ENCODE data around the gene NXNL2.

The NXNL2 gene

DNA sequence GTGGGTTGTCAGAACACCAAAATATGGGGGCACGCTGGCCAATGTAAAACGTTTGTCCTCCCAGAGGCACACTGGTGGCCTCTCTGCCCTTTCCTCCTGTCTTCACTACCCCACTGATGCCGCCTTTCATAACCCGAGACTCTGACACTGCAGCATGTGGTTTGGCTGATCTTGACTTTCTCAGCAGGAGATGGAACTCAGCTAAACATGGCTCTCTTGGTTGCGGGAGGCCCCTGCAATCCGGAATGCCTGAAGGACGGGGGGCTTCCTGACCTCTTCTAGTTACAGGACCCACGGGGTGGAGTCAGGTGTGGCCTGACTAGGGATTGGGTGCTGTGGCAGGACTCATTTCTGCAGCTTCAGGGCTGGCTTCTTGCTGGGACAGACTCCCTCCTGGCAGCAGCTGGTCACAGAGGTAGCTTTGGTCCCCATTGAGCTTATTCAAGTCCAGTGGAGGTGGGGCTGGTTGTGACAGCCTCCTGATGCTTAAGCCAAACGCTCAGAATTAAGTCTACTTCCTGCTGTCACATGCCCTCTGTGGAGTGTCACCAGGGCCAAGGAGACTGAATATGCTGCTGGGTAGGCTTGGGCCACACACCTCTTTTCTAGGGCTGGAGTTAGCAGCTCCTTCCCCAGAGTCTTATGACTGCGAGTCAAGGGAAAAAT lies 44.2 kb downstream of the NXNL2 start:
- DNase-seq: no peak

DNA sequence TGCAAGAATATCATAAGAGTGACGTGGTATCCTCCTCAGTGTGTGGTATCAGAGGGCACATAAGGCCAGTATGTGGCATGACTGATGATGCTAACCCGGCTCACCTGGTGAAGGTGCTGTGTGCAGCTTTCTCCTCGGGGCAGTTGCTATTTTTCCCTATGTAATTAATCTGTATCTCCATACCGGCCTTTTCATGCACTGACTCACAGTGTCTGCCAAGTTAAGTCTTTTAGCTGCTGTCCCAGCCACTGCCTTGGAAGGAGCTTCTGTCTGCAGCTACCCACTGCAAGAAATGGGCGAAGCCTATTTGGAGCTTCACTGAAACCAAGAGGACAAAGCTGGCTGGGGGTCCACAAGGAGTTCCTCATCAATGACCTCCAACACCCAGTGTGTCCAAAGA lies 46.0 kb downstream of the NXNL2 start:
- DNase-seq: no peak

DNA sequence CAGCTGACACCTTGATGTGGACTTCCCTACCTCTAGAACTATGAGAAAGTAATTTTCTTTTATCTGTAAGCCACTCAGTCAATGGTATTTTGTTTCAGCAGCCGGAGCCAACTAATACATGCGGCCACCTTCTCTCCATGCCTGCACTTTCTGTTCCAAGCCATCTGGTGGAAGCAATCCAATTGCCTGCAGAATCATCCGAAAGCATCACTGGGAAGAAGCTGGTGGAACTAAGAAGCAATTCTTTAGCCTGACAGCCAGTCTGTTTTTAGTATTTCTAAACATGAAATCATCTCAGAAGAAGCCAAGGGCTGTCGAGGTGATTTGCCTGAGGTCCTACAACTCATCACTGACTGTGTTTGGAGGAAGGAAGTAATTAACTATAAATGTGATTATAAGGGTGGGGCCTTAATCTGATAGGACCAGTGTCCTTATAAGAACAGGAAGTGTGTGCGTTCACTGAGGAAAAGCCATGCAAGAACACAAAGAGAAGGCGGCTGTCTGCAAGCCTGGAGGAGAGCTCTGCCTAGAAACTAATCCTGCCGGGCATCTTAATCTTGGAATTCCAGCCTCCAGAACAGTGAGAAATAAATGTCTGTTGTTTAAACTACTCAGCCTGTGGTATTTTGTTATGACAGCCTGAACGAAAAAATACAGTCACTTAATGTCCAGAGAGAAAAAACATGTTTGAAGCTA lies 49.1 kb downstream of the NXNL2 start:
- no peak for DNase-seq

DNA sequence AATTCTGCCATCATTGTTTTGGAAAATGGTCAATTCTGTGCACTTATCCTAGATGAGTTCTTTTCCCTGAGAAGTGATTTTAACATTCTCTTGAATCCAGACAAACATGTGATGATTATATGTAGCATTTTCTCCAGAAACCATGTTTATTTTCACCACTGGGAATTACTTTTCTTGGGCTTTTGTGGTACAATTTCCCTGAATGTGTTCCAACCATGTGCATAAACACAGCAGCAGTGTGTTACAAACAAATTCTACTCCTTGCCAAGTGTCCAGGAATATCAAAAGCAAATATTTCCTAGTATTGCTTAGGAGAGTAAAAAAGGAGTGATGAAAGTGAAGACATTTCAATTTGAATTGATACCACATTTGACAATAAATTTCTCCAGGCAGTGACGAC lies 50.4 kb downstream of the NXNL2 start:
- DNase-seq: no peak

DNA sequence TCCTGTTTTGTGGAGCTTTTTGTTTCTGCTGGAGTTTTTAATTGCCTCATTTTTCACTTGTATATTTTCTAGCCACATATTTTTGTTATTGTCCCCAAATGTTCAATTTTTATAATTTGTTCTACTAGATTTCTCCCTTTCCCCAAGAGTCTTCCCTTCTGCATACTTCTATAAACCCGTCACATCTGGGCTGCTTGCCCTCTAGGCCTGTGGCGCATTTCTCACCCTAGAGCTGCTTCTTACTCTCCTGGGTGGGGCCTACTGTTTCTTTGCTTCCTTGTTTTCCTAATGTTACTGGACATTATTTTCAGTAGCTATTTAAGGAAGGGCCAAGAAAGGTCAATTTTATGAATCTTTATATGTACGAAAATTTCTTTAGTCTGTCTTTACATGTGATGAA lies 51.5 kb downstream of the NXNL2 start:
- DNase-seq: no peak

DNA sequence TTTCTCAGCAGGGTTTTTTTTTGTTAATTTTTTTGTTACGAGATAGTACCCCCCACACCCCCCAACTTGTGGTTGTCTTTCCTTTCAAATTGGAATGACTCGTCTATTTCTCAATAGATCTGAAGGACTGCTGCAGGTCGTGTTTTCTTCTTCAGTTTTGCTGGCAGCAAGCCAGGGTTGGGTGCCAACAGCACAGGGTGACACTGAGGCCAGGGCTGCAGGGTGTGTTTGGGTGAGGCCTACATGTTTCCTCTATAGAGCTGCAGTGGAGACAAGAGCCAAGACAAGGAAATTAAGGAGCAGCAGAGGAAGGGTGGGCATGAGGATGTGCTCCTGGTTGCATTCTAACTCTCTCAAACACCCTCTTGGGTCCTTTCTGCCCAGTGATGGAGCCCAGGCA lies 52.2 kb downstream of the NXNL2 start:
- no peak for DNase-seq

DNA sequence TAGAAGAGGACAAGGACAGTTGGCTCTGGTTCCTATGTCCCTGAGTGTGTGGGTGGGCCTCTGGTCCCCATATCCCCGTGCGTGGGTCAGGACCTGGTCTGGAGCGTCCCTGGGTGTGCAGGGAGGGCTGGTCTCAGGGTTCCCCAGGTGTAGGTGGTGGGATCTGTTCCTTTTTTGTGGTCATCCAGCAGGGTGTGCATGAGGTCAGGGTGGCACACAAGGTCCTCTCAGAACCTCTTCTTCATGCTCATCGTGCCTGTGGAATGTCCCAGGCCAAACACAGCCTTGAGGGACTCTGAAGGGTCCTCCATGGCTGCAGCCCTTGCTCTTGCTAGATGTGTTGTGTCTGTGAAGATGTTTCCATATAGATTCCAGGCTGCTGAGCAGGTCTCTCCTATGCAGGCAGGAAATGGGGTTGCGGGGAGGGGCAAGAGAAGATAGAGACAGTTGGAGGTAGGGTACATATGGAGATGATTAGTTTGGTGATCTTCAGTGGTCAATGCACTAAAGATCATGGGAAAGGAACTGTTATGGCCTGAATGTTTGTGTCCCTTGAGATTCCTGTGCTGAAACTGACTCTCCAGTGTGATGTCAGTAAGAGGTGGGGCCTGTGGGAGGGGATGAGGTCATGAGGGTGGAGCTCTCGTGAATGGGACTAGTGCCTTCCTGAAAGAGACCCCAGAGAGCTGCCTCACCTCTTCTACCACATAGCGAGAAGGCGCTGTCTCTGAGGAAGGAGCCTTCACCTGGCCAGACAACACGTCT lies 53.1 kb downstream of the NXNL2 start:
- DNase-seq: no peak

DNA sequence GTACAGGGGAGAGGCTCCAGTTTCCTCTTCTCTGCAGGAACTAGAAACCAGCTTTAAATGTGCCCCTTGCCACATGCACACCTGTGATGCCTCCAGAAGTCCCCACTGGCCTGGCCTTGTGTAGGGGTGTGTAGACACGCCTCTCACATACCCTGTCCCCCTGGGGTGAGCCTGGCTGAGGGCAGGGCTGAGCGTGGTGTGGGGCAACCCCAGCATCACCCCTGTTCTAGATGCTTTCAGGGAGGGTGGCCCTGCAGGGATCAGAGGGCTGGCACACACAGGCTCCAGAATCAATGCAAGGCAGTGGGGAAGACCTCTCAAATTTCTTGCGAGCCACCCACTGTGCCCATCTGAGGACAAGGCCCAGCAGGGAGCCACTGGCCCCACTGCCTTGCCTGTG lies 54.7 kb downstream of the NXNL2 start:
- DNase-seq: no peak

DNA sequence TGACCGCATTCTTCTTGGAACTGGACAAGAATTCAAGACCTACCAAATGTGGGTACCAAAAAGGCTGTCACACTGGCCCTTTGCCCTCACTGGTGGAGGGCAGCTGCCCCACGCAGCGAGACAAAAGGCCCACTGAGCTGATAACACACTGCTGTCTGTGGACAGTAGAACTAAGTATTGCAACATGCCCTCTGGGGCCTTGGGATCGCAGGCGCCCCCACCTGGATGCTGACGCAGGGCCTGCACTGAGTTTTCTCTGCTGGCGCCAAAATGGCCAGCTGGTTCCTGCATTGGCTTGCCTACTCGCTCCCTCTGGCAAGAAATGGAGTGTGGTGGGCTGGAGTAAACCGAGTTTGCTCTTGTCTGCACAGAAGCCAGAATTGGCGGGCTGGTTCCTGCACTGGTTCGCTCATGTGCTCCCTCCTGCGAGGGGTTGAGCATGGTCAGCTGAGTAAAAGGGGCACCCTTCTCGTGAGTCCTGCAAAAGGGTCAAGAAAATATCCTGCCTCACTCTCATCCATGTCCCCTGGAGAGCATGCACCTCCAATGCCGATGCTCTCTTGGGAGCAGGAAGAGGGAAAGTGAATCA lies 55.7 kb downstream of the NXNL2 start:
- DNase-seq: no peak

DNA sequence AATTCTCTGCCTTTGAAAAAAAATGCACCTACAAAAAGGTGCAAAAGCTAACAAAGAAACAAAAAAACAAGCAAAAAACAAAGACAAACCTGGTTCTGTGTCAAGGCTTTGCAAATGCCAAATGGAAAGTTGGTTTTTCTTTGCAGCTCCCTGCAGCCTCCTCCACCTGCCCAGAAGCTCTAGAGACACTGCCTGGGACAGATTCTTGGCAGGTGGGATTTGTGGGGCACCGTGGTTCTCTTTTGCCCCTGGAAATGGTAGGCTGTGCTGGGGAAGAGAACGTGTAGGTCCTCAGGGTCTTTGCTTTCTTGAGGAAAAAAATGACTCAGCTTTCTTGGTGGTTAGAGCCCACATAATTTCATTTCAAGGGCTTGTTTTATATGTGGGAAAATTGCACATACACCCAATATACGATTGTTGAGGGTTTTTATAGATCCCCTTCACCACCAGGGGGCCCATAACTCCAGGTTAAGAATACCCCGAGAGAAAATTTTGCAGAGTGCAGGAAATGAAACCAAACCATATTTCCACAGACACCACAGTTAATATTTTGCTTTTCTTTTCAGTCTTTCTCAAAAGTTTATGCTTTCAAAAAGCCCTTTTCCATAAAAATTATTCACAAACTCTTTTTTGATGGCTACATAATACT lies 58.7 kb downstream of the NXNL2 start:
- DNase-seq: peak; percentile 70

Measured in CD4-positive, alpha-beta T cell treated with Interleukin-17A for 4 hours (primary cell).